ENCODE results near the gene MCM5. TPM values are rescaled to one million over a fixed set of nuclear protein-coding genes. Genes with fewer than 3 reads are reported as not detected.

Gene MCM5
- total RNA-seq, 1 experiment from 2014 or later = 107 TPM

- Histone ChIP-seq H3K27me3 (replicated peaks; ENCODE audit: control insufficient read depth, insufficient read depth, low read length) (no peaks in the 10 kb centered on the region), H3K4me1 (no peaks in the 10 kb centered on the region), H3K4me3 (ENCODE audit: low read depth, low read length) (no peak overlapping the region), H3K9me3 (no peaks in the 10 kb centered on the region), H3K36me3 (ENCODE audit: control insufficient read depth, insufficient read depth, low read length) (no peaks in the 10 kb centered on the region)
- DNase-seq = no peak
- H3K36me3 Mint-ChIP-seq (ENCODE audit: insufficient read depth, unreplicated experiment) = no peaks in the 10 kb centered on the region
- no peak overlapping the region for H3K4me3 Mint-ChIP-seq (ENCODE audit: unreplicated experiment)
- POLR2A ChIA-PET = no interaction called here
- H3K9me3 Mint-ChIP-seq (ENCODE audit: unreplicated experiment) = peaks cover 12% of the 10 kb centered on the region
- no peak overlapping the region for H3K27ac Mint-ChIP-seq (ENCODE audit: unreplicated experiment)
- H3K27me3 Mint-ChIP-seq (ENCODE audit: insufficient read depth, unreplicated experiment) = no peaks in the 10 kb centered on the region
- TF ChIP-seq CTCF (IDR thresholded peaks at IDR 0.05; ENCODE audit: insufficient read depth in 1 of 2, low read depth in 1 of 2, low read length in 1 of 2, severe bottlenecking in 1 of 2, unreplicated experiment in 1 of 2) = no peak
- H3K4me1 Mint-ChIP-seq (ENCODE audit: low read depth, unreplicated experiment) = no peaks in the 10 kb centered on the region
- intact Hi-C loops (cut with micrococcal nuclease; ENCODE audit: unreplicated experiment) = no loop called here
- no TSS peak for BruUV-seq (replicated peaks)
- CTCF ChIA-PET = no interaction called here
Observed at GRCh38 chr22:35464399-35464798, 64.5 kb downstream of the MCM5 start.

GRCh38 chr22:35465109-35465701 is 65.3 kb downstream of the MCM5 start:
- no peaks in the 10 kb centered on the region for H3K9me3 ChIP-seq
- Mint-ChIP-seq H3K9me3 (ENCODE audit: unreplicated experiment) (peaks cover 12% of the 10 kb centered on the region), H3K4me1 (ENCODE audit: low read depth, unreplicated experiment) (no peaks in the 10 kb centered on the region), H3K36me3 (ENCODE audit: insufficient read depth, unreplicated experiment) (no peaks in the 10 kb centered on the region), H3K27me3 (ENCODE audit: insufficient read depth, unreplicated experiment) (no peaks in the 10 kb centered on the region), H3K27ac (ENCODE audit: unreplicated experiment) (no peak overlapping the region), H3K4me3 (ENCODE audit: unreplicated experiment) (no peak overlapping the region)
- H3K27me3 ChIP-seq (replicated peaks; ENCODE audit: control insufficient read depth, insufficient read depth, low read length) = no peaks in the 10 kb centered on the region
- ChIA-PET CTCF (no interaction called here), POLR2A (interaction anchor here (0.6 kb wide), 1 partner anchor 15 kb away, joined by 3 read pairs; no protein-coding TSS in a partner anchor)
- no peak for TF ChIP-seq CTCF (IDR thresholded peaks at IDR 0.05; ENCODE audit: insufficient read depth in 1 of 2, low read depth in 1 of 2, low read length in 1 of 2, severe bottlenecking in 1 of 2, unreplicated experiment in 1 of 2)
- no peaks in the 10 kb centered on the region for H3K36me3 ChIP-seq (ENCODE audit: control insufficient read depth, insufficient read depth, low read length)
- no TSS peak for BruUV-seq (replicated peaks)
- DNase-seq = no peak
- H3K4me3 ChIP-seq (ENCODE audit: low read depth, low read length) = no peak overlapping the region
- intact Hi-C loops (cut with micrococcal nuclease; ENCODE audit: unreplicated experiment) = no loop called here
- H3K4me1 ChIP-seq = no peaks in the 10 kb centered on the region

DNA sequence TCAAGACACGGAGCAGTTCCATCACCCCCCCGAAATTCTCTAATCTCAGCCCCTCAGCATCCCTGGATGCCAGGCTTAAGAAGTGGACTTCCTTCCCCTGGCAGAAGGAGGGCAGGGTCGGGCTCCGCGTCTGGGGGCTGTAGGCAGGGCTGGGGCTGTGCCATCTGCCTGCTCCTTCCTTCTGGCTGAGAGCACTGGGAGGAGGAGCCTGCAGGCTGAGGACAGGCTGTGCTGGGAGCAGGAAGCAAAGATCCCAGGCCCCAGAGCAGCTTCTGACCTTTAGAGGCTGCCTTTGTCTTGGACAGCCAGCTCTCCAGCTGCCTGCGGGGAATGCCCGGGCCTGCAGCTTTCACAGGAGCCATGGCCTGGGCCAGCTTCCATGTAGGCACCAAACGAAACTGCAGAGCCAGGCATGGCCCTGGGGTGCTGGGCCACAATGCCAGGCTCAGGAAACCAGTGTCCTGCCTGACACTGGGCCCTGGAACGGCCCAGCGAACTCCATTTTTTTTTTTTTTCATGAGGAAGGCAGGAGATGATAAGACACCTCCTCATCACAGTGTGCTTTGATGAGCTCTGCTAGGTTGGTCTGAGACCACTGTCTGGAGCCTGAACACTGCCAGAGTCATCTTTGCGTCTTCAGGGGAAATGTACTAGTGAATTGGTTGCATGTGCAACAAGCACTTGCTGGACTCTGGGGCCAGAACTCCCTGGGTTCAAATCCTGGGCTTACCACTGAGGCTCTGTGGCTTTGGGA is 67.9 kb downstream of the MCM5 start:
- intact Hi-C loops (cut with micrococcal nuclease; ENCODE audit: unreplicated experiment) = no loop called here
- no TSS peak for BruUV-seq (replicated peaks)
- peaks cover 12% of the 10 kb centered on the region for H3K9me3 Mint-ChIP-seq (ENCODE audit: unreplicated experiment)
- no peak overlapping the region for H3K27ac Mint-ChIP-seq (ENCODE audit: unreplicated experiment)
- no peaks in the 10 kb centered on the region; the same call in 1 of the 2 replicates for H3K9me3 ChIP-seq
- H3K4me3 ChIP-seq (ENCODE audit: low read depth, low read length) = no peak overlapping the region
- H3K27me3 Mint-ChIP-seq (ENCODE audit: insufficient read depth, unreplicated experiment) = no peaks in the 10 kb centered on the region
- no peaks in the 10 kb centered on the region for H3K36me3 Mint-ChIP-seq (ENCODE audit: insufficient read depth, unreplicated experiment)
- TF ChIP-seq CTCF (IDR thresholded peaks at IDR 0.05; ENCODE audit: insufficient read depth in 1 of 2, low read depth in 1 of 2, low read length in 1 of 2, severe bottlenecking in 1 of 2, unreplicated experiment in 1 of 2) = no peak
- no peaks in the 10 kb centered on the region for H3K27me3 ChIP-seq (replicated peaks; ENCODE audit: control insufficient read depth, insufficient read depth, low read length)
- no peaks in the 10 kb centered on the region for H3K4me1 Mint-ChIP-seq (ENCODE audit: low read depth, unreplicated experiment)
- H3K4me3 Mint-ChIP-seq (ENCODE audit: unreplicated experiment) = no peak overlapping the region
- no peak for DNase-seq
- no peaks in the 10 kb centered on the region for H3K36me3 ChIP-seq (ENCODE audit: control insufficient read depth, insufficient read depth, low read length)
- H3K4me1 ChIP-seq = no peaks in the 10 kb centered on the region
- ChIA-PET POLR2A (no interaction called here), CTCF (no interaction called here)
